Measurements from ENCODE around the gene TET3.

GRCh38 chr2:74031221-74031620 is 46.5 kb downstream of the TET3 start:
- TF ChIP-seq POLR2A (IDR thresholded peaks at IDR 0.05; ENCODE audit: low read length) (no peak), GATA1 (IDR thresholded peaks at IDR 0.05; ENCODE audit: low read depth, low read length) (no peak)

Data from erythroblast (primary cell).